A673 (cell line): Measurements from ENCODE around the gene RBMX. TPM values are rescaled to one million over a fixed set of nuclear protein-coding genes. Genes with fewer than 3 reads are reported as not detected.

Experiments
- BruUV-seq: library from RNA; stranded (reverse); fragments of 400-500 nt; replicated peaks from 2 replicates; lab custom pipeline; 2021; lab: Mats Ljungman, UMichigan
- CTCF ChIA-PET: fragments of 300-600 bp; sonication (Branson Sonifier 250); formaldehyde crosslinking; loops from one replicate; lab custom pipeline; 2022; ENCODE audit warnings: antibody characterized with exemption; lab: Charles Lee
- POLR2A ChIA-PET: fragments of 300-600 bp; sonication (Branson Sonifier 250); formaldehyde crosslinking; loops from one replicate; lab custom pipeline; 2022; ENCODE audit warnings: antibody characterized with exemption; ENCODE audit not compliant: low non-redundant PET; lab: Charles Lee
- DNase-seq: peaks from one replicate; pipeline ENCODE4 v3.0.0-alpha.2; 2015; ENCODE audit warnings: low spot score
- H3K27ac ChIP-seq: fragments of 200-600 bp; sonication (generic); 2 replicates; pipeline ENCODE4 v1.5.1; 2016; ENCODE audit warnings: mixed run types, low read depth, mild to moderate bottlenecking, mixed read lengths, antibody characterized with exemption, low read length; ENCODE audit not compliant: poor library complexity, severe bottlenecking
- H3K27me3 ChIP-seq: fragments of 200-600 bp; sonication (generic); replicated peaks from 2 replicates; pipeline ENCODE4 v1.6.1; 2017; ENCODE audit warnings: mixed run types, low read depth, mild to moderate bottlenecking, mixed read lengths, antibody characterized with exemption, low read length; ENCODE audit not compliant: insufficient read depth, poor library complexity
- H3K36me3 ChIP-seq: fragments of 200-600 bp; sonication (generic); 2 replicates; pipeline ENCODE4 v1.6.1; 2016; ENCODE audit warnings: mixed run types, mild to moderate bottlenecking, mixed read lengths, antibody characterized with exemption, low read length; ENCODE audit not compliant: insufficient read depth, poor library complexity, severe bottlenecking
- H3K4me1 ChIP-seq: fragments of 200-600 bp; sonication (generic); 2 replicates; pipeline ENCODE4 v1.6.1; 2017; ENCODE audit warnings: mixed run types, mild to moderate bottlenecking, mixed read lengths, antibody characterized with exemption, low read length; ENCODE audit not compliant: insufficient read depth, poor library complexity, severe bottlenecking
- H3K4me3 ChIP-seq: fragments of 200-600 bp; sonication (generic); 2 replicates; pipeline ENCODE4 v1.5.1; 2016; ENCODE audit warnings: low read depth, mixed run types, mild to moderate bottlenecking, mixed read lengths, low read length; ENCODE audit not compliant: poor library complexity, severe bottlenecking
- H3K9me3 ChIP-seq: fragments of 200-600 bp; sonication (generic); 2 replicates; pipeline ENCODE4 v1.6.1; 2016; ENCODE audit warnings: mixed run types, low read depth, mild to moderate bottlenecking, mixed read lengths, antibody characterized with exemption, low read length; ENCODE audit not compliant: poor library complexity, severe bottlenecking
- EZH2 ChIP-seq: fragments of 200-600 bp; sonication (generic); IDR thresholded peaks from 2 replicates; pipeline ENCODE4 v1.6.1; 2017; ENCODE audit warnings: borderline replicate concordance, low read depth, mild to moderate bottlenecking, mixed read lengths, antibody characterized with exemption, low read length; ENCODE audit not compliant: poor library complexity, severe bottlenecking
- intact Hi-C: fragments of 100-400 bp; cut with micrococcal nuclease; formaldehyde crosslinking; loops from one replicate; pipeline ENCODE4 v1.10.0; 2022; ENCODE audit not compliant: unreplicated experiment
- total RNA-seq: library from RNA; stranded (reverse); gene quantifications from 2 replicates; pipeline ENCODE4 v1.2.3, GENCODE V29; 2021
- TF ChIP-seq, protein P1 (sequence below): fragments of 300-800, 200-600 bp; sonication (generic); conservative IDR thresholded peaks from 2 replicates; pipeline ENCODE4 v1.5.1; 2017; ENCODE audit warnings: low read depth, mild to moderate bottlenecking, antibody characterized with exemption, low read length, moderate library complexity, mixed read lengths

Gene RBMX
- total RNA-seq, 1 experiment from 2014 or later = 432 TPM

DNA sequence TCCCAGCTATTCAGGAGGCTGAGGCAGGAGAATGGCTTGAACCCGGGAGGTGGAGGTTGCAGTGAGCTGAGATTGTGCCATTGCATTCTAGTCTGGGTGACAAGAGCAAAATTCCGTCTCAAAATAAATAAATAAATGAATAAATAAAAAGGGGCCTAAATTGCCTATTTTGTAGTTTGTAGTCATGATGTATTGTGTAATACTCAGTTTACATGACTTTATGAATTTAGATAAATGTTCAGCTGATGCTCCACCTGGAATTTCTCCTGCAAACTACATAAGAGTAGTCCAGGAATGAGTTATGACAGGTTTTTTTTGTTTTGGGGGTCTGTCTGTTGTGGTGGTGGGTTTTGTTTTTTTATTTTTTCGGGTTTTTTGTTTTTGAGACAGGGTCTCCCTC lies 31.1 kb downstream of the RBMX start:
- no peak for DNase-seq
- H3K27me3 ChIP-seq = no peaks in the 10 kb centered on the region
- no TSS peak for BruUV-seq
- peaks cover 37% of the 10 kb centered on the region for H3K36me3 ChIP-seq
- no peaks in the 10 kb centered on the region for H3K4me1 ChIP-seq
- POLR2A ChIA-PET = no interaction called here
- peaks cover 7% of the 10 kb centered on the region for H3K9me3 ChIP-seq
- H3K4me3 ChIP-seq = no peak overlapping the region
- CTCF ChIA-PET = no interaction called here
- TF ChIP-seq, protein P1, sequence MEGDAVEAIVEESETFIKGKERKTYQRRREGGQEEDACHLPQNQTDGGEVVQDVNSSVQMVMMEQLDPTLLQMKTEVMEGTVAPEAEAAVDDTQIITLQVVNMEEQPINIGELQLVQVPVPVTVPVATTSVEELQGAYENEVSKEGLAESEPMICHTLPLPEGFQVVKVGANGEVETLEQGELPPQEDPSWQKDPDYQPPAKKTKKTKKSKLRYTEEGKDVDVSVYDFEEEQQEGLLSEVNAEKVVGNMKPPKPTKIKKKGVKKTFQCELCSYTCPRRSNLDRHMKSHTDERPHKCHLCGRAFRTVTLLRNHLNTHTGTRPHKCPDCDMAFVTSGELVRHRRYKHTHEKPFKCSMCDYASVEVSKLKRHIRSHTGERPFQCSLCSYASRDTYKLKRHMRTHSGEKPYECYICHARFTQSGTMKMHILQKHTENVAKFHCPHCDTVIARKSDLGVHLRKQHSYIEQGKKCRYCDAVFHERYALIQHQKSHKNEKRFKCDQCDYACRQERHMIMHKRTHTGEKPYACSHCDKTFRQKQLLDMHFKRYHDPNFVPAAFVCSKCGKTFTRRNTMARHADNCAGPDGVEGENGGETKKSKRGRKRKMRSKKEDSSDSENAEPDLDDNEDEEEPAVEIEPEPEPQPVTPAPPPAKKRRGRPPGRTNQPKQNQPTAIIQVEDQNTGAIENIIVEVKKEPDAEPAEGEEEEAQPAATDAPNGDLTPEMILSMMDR = no peak
- no peak for TF ChIP-seq EZH2
- no peak overlapping the region for H3K27ac ChIP-seq
- intact Hi-C loops = no loop called here

DNA sequence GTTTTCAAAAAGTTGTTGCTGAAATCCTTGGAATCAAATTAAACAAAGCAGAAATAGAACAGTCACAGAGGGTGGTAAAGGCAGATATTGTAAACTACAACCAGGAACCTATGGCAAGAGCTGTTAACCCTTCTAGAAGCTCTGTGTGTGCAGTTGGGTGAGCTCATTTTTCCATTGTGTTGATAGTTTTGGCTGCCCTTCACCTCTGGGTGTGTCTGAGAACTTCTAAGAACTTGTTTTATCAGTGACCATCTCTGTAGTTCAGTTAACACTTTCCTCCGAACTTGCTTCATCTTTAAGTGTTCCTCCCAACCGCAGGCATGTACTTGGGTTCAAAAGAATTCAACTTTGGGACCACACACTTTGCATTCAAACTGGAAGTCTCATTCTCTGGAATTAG lies 32.7 kb downstream of the RBMX start:
- POLR2A ChIA-PET = no interaction called here
- Histone ChIP-seq H3K9me3 (peaks cover 7% of the 10 kb centered on the region), H3K4me3 (no peak overlapping the region), H3K4me1 (no peaks in the 10 kb centered on the region), H3K36me3 (peaks cover 40% of the 10 kb centered on the region), H3K27ac (no peak overlapping the region), H3K27me3 (no peaks in the 10 kb centered on the region)
- BruUV-seq = no TSS peak
- CTCF ChIA-PET = no interaction called here
- intact Hi-C loops = no loop called here
- TF ChIP-seq, protein P1 = no peak
- DNase-seq = no peak

DNA sequence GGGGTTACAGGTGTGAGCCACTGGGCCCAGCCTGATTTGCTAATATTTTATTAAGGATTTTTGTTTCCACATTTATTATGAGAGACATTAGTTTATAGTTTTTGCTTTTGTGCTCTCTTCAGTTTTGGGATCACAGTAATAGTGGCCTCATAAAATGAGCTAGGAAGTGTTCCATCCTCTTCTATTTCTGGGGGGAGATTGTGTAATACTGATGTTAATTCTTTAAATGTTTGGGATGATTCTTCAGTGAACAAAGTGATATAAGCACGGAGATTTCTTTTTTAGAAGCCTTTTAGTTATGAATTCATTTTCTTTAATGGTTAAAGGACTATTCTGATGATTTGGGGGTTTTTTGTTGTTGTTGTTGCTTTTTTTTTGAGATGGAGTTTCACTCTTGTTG lies 41.3 kb downstream of the RBMX start:
- TF ChIP-seq, protein P1 = no peak
- no peak for TF ChIP-seq EZH2
- CTCF ChIA-PET = no interaction called here
- no peak overlapping the region for H3K4me3 ChIP-seq
- H3K9me3 ChIP-seq = no peaks in the 10 kb centered on the region
- H3K4me1 ChIP-seq = no peaks in the 10 kb centered on the region
- POLR2A ChIA-PET = interaction anchor here (0.7 kb wide), 1 partner anchor 205 kb away, joined by 3 read pairs; no protein-coding TSS in a partner anchor
- H3K27ac ChIP-seq = no peak overlapping the region
- peaks cover 12% of the 10 kb centered on the region for H3K36me3 ChIP-seq
- no TSS peak for BruUV-seq
- intact Hi-C loops = no loop called here
- H3K27me3 ChIP-seq = no peaks in the 10 kb centered on the region
- DNase-seq = no peak
